DOHH2 (cell line): ENCODE data around the gene INSIG1.

ENCODE experiments used
- H3F3A ChIP-seq: fragments of 200-600 bp; sonication (generic), shearing (Covaris generic); 2 replicates; pipeline ENCODE4 v1.6.0; 2016; ENCODE audit warnings: antibody characterized with exemption, mild to moderate bottlenecking; ENCODE audit not compliant: control insufficient read depth, insufficient read depth
- H3K27ac ChIP-seq: fragments of 200-600 bp; sonication (generic); 2 replicates; pipeline ENCODE4 v1.5.1; 2014; ENCODE audit warnings: low read depth, mild to moderate bottlenecking, low read length, moderate library complexity
- H3K27me3 ChIP-seq: fragments of 200-600 bp; sonication (generic); 2 replicates; pipeline ENCODE4 v1.6.1; 2014; ENCODE audit warnings: mild to moderate bottlenecking, low read length, mixed read lengths; ENCODE audit not compliant: control insufficient read depth
- H3K36me3 ChIP-seq: fragments of 200-600 bp; sonication (generic); 2 replicates; pipeline ENCODE4 v1.6.1; 2014; ENCODE audit warnings: mild to moderate bottlenecking, low read length, moderate library complexity, mixed read lengths; ENCODE audit not compliant: control insufficient read depth
- H3K4me1 ChIP-seq: fragments of 200-600 bp; sonication (generic); 2 replicates; pipeline ENCODE4 v1.6.1; 2014; ENCODE audit warnings: mild to moderate bottlenecking, low read length, mixed read lengths; ENCODE audit not compliant: control insufficient read depth
- H3K4me2 ChIP-seq: fragments of 200-600 bp; sonication (generic); 2 replicates; pipeline ENCODE4 v1.6.0; 2014; ENCODE audit warnings: mild to moderate bottlenecking, low read length, moderate library complexity
- H3K4me3 ChIP-seq: fragments of 200-600 bp; sonication (generic); 2 replicates; pipeline ENCODE4 v1.5.1; 2014; ENCODE audit warnings: mild to moderate bottlenecking, low read length, mixed read lengths
- H3K79me2 ChIP-seq: fragments of 200-600 bp; sonication (generic); 2 replicates; pipeline ENCODE4 v1.6.1; 2014; ENCODE audit warnings: mild to moderate bottlenecking, low read length, mixed read lengths; ENCODE audit not compliant: control insufficient read depth
- H3K9me2 ChIP-seq: fragments of 200-600 bp; sonication (generic); replicated peaks from 2 replicates; pipeline ENCODE4 v1.6.1; 2014; ENCODE audit warnings: mild to moderate bottlenecking, low read length, mixed read lengths; ENCODE audit not compliant: control insufficient read depth
- H3K9me3 ChIP-seq: fragments of 200-600 bp; sonication (generic); 2 replicates; pipeline ENCODE4 v1.6.1; 2014; ENCODE audit warnings: antibody characterized with exemption, low read length, mixed read lengths; ENCODE audit not compliant: control insufficient read depth, insufficient read depth
- H4K20me1 ChIP-seq: fragments of 200-600 bp; sonication (generic); 2 replicates; pipeline ENCODE4 v1.6.0; 2014; ENCODE audit warnings: low read depth, mild to moderate bottlenecking, antibody characterized with exemption, low read length, moderate library complexity; ENCODE audit not compliant: control insufficient read depth, insufficient read depth
- CTCF ChIP-seq: fragments of 200-600 bp; sonication (generic); IDR thresholded peaks from one replicate; pipeline ENCODE4 v1.5.1; 2014; ENCODE audit warnings: antibody characterized with exemption, mild to moderate bottlenecking, low read depth, low read length; ENCODE audit not compliant: poor library complexity, severe bottlenecking
- EZH2phosphoT487 ChIP-seq: fragments of 200-600 bp; sonication (generic); IDR thresholded peaks from 2 replicates; pipeline ENCODE4 v1.6.1; 2017; ENCODE audit warnings: borderline replicate concordance, mild to moderate bottlenecking, antibody characterized with exemption, low read length, moderate library complexity, mixed read lengths

The INSIG1 gene

GRCh38 chr7:155252444-155252887 lies 45.2 kb upstream of the INSIG1 start:
- H3K36me3 ChIP-seq, result no peaks in the 10 kb centered on the region

GRCh38 chr7:155252892-155253501 lies 44.7 kb upstream of the INSIG1 start:
- H3K27ac ChIP-seq, result no peak overlapping the region
- H3K27me3 ChIP-seq, result peaks cover 7% of the 10 kb centered on the region; the same call in 1 of the 2 replicates
- H4K20me1 ChIP-seq, result no peaks in the 10 kb centered on the region
- no peak overlapping the region for H3K4me2 ChIP-seq
- H3K4me3 ChIP-seq, result no peak overlapping the region
- H3K9me3 ChIP-seq, result no peaks in the 10 kb centered on the region
- H3F3A ChIP-seq, result no peaks in the 10 kb centered on the region
- no peak for TF ChIP-seq EZH2phosphoT487
- no peak for TF ChIP-seq CTCF
- no peaks in the 10 kb centered on the region for H3K79me2 ChIP-seq
- H3K36me3 ChIP-seq, result no peaks in the 10 kb centered on the region
- H3K4me1 ChIP-seq, result peaks cover 5% of the 10 kb centered on the region; the same call in 1 of the 2 replicates
- H3K9me2 ChIP-seq, result no peaks in the 10 kb centered on the region

More at GRCh38 chr7:155252444-155252887, 45.2 kb upstream of the INSIG1 start:
- Histone ChIP-seq H3K4me1 (peaks cover 5% of the 10 kb centered on the region; the same call in 1 of the 2 replicates), H3K27me3 (peaks cover 7% of the 10 kb centered on the region; the same call in 1 of the 2 replicates), H3K9me3 (no peaks in the 10 kb centered on the region), H4K20me1 (no peaks in the 10 kb centered on the region), H3K4me3 (no peak overlapping the region), H3K4me2 (no peak overlapping the region), H3K9me2 (no peaks in the 10 kb centered on the region), H3K79me2 (no peaks in the 10 kb centered on the region), H3K27ac (no peak overlapping the region), H3F3A (no peaks in the 10 kb centered on the region)
- TF ChIP-seq CTCF (no peak), EZH2phosphoT487 (no peak)

GRCh38 chr7:155254018-155254417 lies 43.7 kb upstream of the INSIG1 start:
- Histone ChIP-seq H3K4me1 (peaks cover 5% of the 10 kb centered on the region; the same call in 1 of the 2 replicates), H3K9me2 (no peaks in the 10 kb centered on the region), H3K4me2 (no peak overlapping the region), H3K9me3 (no peaks in the 10 kb centered on the region), H3K4me3 (no peak overlapping the region), H3K27me3 (peaks cover 7% of the 10 kb centered on the region; the same call in 1 of the 2 replicates), H3K79me2 (no peaks in the 10 kb centered on the region), H3K36me3 (no peaks in the 10 kb centered on the region), H3F3A (no peaks in the 10 kb centered on the region), H3K27ac (no peak overlapping the region), H4K20me1 (no peaks in the 10 kb centered on the region)
- no peak for TF ChIP-seq EZH2phosphoT487
- TF ChIP-seq CTCF, result no peak
